HG02623 (cell line): ENCODE measurements around the gene RABGAP1L.
"Not testable (repeated sequence)": the region's sequence is repeated elsewhere in the genome, so short reads cannot be mapped to it uniquely, and the experiment has no call there.

ENCODE experiments used
- ATAC-seq: cut with Tn5 transposase; IDR thresholded peaks from one replicate; pipeline ENCODE4 v1.9.1; 2021; ENCODE audit warnings: moderate library complexity; ENCODE audit not compliant: unreplicated experiment

Gene RABGAP1L

GRCh38 chr1:174358786-174359453 lies 199.6 kb downstream of the RABGAP1L start:
- no peak for ATAC-seq

GRCh38 chr1:174359454-174359805 lies 200.1 kb downstream of the RABGAP1L start:
- ATAC-seq, result no peak

- no peak for ATAC-seq
Measured at GRCh38 chr1:174364996-174365736, 205.8 kb downstream of the RABGAP1L start.

- ATAC-seq, result no peak
Measured at GRCh38 chr1:174366946-174367345, 207.6 kb downstream of the RABGAP1L start.

GRCh38 chr1:174367892-174368291 lies 208.6 kb downstream of the RABGAP1L start:
- no peak for ATAC-seq

- no peak for ATAC-seq
Measured at GRCh38 chr1:174376030-174376429, 216.7 kb downstream of the RABGAP1L start.

- ATAC-seq, result no peak
Measured at GRCh38 chr1:174391716-174392115, 232.4 kb downstream of the RABGAP1L start.

GRCh38 chr1:174393885-174394284 lies 234.6 kb downstream of the RABGAP1L start:
- ATAC-seq, result no peak

- ATAC-seq, result no peak
Measured at GRCh38 chr1:174397261-174397660, 237.9 kb downstream of the RABGAP1L start.

GRCh38 chr1:174398246-174398645 lies 238.9 kb downstream of the RABGAP1L start:
- ATAC-seq, result no peak

- no peak for ATAC-seq
Measured at GRCh38 chr1:174399211-174399610, 239.9 kb downstream of the RABGAP1L start.

GRCh38 chr1:174401075-174401474 lies 241.8 kb downstream of the RABGAP1L start:
- no peak for ATAC-seq

- ATAC-seq, result no peak
Measured at GRCh38 chr1:174405219-174405618, 245.9 kb downstream of the RABGAP1L start.

- no peak for ATAC-seq
Measured at GRCh38 chr1:174406421-174406820, 247.1 kb downstream of the RABGAP1L start.

GRCh38 chr1:174407665-174408064 lies 248.3 kb downstream of the RABGAP1L start:
- no peak for ATAC-seq

GRCh38 chr1:174408146-174408545 lies 248.8 kb downstream of the RABGAP1L start:
- no peak for ATAC-seq

GRCh38 chr1:174409801-174410200 lies 250.5 kb downstream of the RABGAP1L start:
- not testable (repeated sequence) for ATAC-seq

- ATAC-seq, result no peak
Measured at GRCh38 chr1:174413632-174414031, 254.3 kb downstream of the RABGAP1L start.

GRCh38 chr1:174414203-174414602 lies 254.9 kb downstream of the RABGAP1L start:
- ATAC-seq, result no peak

- no peak for ATAC-seq
Measured at GRCh38 chr1:174415506-174415905, 256.2 kb downstream of the RABGAP1L start.

- ATAC-seq, result no peak
Measured at GRCh38 chr1:174417921-174418320, 258.6 kb downstream of the RABGAP1L start.

- ATAC-seq, result no peak
Measured at GRCh38 chr1:174425121-174425520, 265.8 kb downstream of the RABGAP1L start.

- no peak for ATAC-seq
Measured at GRCh38 chr1:174426153-174426552, 266.8 kb downstream of the RABGAP1L start.
